Naive thymus-derived CD8-positive, alpha-beta T cell (primary cell): ENCODE data around the gene PNKP. TPM values are rescaled to one million over a fixed set of nuclear protein-coding genes. Genes with fewer than 3 reads are reported as not detected.

ENCODE experiments used
- ATAC-seq, 2 donors: fragments of 150-1000 bp; cut with Tn5 transposase in 1 of 2; sonication (Bioruptor Pico), chemical (Tn5 transposase) in 1 of 2; 1 replicate in 1 of 2; 2 replicates in 1 of 2; pipeline ENCODE4 v1.10.0; 2021; ENCODE audit warnings: mild to moderate bottlenecking in 2 of 2, moderate library complexity in 2 of 2
- POLR2A ChIA-PET: fragments of 350-600 bp; sonication (Branson Sonifier 250); formaldehyde crosslinking; loops from one replicate; lab custom pipeline; 2021; ENCODE audit warnings: antibody characterized with exemption; lab: Charles Lee
- DNase-seq, 10 donors: peaks; one replicate each; pipeline versions ENCODE4 v3.0.0 to v3.0.0-alpha.2; 2020 to 2022
- H3K27ac Mint-ChIP-seq, 10 donors: one replicate each; pipeline ENCODE4 v1.8.0; 2020 to 2022; ENCODE audit warnings: mild to moderate bottlenecking in 10 of 10, mixed read lengths in 10 of 10, moderate library complexity in 4 of 10, inconsistent platforms in 1 of 10
- H3K27me3 Mint-ChIP-seq, 5 donors: one replicate each; pipeline ENCODE4 v1.8.0; 2021 to 2022; ENCODE audit warnings: mixed read lengths in 5 of 5
- H3K36me3 Mint-ChIP-seq, 3 donors: one replicate each; pipeline ENCODE4 v1.8.0; 2020 to 2022; ENCODE audit warnings: mixed read lengths in 3 of 3, mild to moderate bottlenecking in 2 of 3, inconsistent platforms in 1 of 3
- H3K4me1 Mint-ChIP-seq, 4 donors: one replicate each; pipeline ENCODE4 v1.8.0; 2021 to 2022; ENCODE audit warnings: mixed read lengths in 4 of 4
- H3K4me3 Mint-ChIP-seq, 10 donors: one replicate each; pipeline ENCODE4 v1.8.0; 2020 to 2022; ENCODE audit warnings: mild to moderate bottlenecking in 10 of 10, mixed read lengths in 10 of 10, moderate library complexity in 6 of 10, inconsistent platforms in 1 of 10
- H3K9me3 Mint-ChIP-seq, 9 donors: one replicate each; pipeline ENCODE4 v1.8.0; 2020 to 2022; ENCODE audit warnings: mixed read lengths in 9 of 9, mild to moderate bottlenecking in 3 of 9, inconsistent platforms in 1 of 9, moderate library complexity in 1 of 9
- polyA plus RNA-seq, 3 donors: library from polyadenylated mRNA; unstranded; fragments of 300-500 nt; fragmentation: Illumina TruSeq; gene quantifications; one replicate each; pipeline ENCODE4 v1.2.3, GENCODE V29; 2021
- total RNA-seq, 8 experiments: library from RNA in 2 of 8; stranded (reverse) in 2 of 8; gene quantifications; one replicate each; pipeline ENCODE4 v1.2.3 and lab custom pipeline; 2021 to 2026

Gene PNKP
- total and polyA plus RNA-seq, 5 experiments from 2014 or later = 21.1 to 176 (median 24.3) TPM

- Mint-ChIP-seq H3K9me3 (peaks cover 0 to 5% (median 0%) of the 10 kb centered on the region in 9 donors), H3K4me3 (no peak overlapping the region), H3K27ac (no peak overlapping the region), H3K36me3 (peaks cover 0 to 3% (median 0%) of the 10 kb centered on the region in 3 donors), H3K4me1 (peaks cover 8 to 41% (median 15%) of the 10 kb centered on the region in 4 donors), H3K27me3 (no peaks in the 10 kb centered on the region)
- POLR2A ChIA-PET = no interaction called here
- DNase-seq (no peak), ATAC-seq (no peak)
Measured at GRCh38 chr19:49846408-49846807, 21.0 kb downstream of the PNKP start.

- H3K27ac Mint-ChIP-seq = no peak overlapping the region
- ATAC-seq (no peak), DNase-seq (no peak)
- peaks cover 0 to 3% (median 1%) of the 10 kb centered on the region in 3 donors for H3K36me3 Mint-ChIP-seq
- no peak overlapping the region for H3K4me3 Mint-ChIP-seq
- H3K9me3 Mint-ChIP-seq = peaks cover 0 to 5% (median 0%) of the 10 kb centered on the region in 9 donors
- no peaks in the 10 kb centered on the region for H3K27me3 Mint-ChIP-seq
- peaks cover 8 to 41% (median 14%) of the 10 kb centered on the region in 4 donors for H3K4me1 Mint-ChIP-seq
- POLR2A ChIA-PET = no interaction called here
Measured at GRCh38 chr19:49845414-49845813, 22.0 kb downstream of the PNKP start.

DNA sequence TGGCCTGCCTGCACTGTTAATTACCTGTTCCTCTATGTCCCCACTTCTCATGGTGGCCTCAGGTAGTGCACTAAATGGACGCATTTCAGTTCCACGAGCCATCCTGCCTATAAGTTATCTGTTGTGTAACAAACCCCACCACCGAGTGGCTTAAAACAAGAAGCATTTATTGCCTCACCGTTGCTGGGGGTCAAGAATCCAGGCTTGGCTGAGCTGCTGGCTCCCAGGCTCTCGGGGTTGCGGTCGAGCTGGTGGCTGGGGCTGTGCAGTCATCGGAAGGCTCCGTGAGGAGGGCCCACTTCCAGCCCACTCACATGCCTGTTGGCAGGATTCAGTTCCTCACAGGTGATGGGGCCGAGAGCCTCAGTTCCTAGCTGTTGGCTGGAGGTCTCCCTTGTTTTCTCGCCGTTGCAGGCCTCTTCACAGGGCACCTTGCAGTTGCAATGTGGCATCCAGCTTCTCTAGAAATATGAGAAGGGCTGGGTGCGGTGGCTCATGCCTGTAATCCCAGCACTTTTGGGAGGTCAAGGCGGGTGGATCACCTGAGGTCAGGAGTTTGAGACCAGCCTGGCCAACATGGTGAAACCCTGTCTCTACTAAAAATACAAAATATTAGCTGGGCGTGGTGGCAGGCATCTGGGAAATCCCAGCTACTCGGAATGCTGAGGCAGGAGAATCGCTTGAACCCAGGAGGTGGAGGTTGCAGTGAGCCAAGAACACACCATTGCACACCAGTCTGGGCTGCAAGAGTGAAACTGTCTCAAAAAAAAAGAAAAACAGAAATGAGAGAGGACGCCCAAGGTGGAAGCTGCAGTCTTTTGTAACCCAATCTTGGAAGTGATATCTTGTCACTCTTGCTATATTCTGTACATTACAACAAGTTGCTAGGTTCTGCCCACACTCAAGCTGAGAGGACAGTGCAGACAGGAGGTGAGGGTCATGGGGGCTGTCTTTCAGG is 23.0 kb downstream of the PNKP start:
- POLR2A ChIA-PET = no interaction called here
- Mint-ChIP-seq H3K27ac (peak overlapping the region in 1 of 10 donors; percentile 48), H3K9me3 (peaks cover 0 to 5% (median 0%) of the 10 kb centered on the region in 9 donors), H3K4me1 (peaks cover 0 to 33% (median 7%) of the 10 kb centered on the region in 4 donors), H3K4me3 (no peak overlapping the region), H3K27me3 (no peaks in the 10 kb centered on the region), H3K36me3 (peaks cover 0 to 5% (median 3%) of the 10 kb centered on the region in 3 donors)
- no peak for DNase-seq
- no peak for ATAC-seq

- Mint-ChIP-seq H3K36me3 (peaks cover 0 to 17% (median 8%) of the 10 kb centered on the region in 3 donors), H3K27ac (peak overlapping the region in 1 of 10 donors; percentile 62), H3K27me3 (no peaks in the 10 kb centered on the region), H3K4me1 (peaks cover 0 to 23% (median 1%) of the 10 kb centered on the region in 4 donors), H3K9me3 (no peaks in the 10 kb centered on the region), H3K4me3 (no peak overlapping the region)
- peak in 1 of 2 donors; percentile 37 for ATAC-seq
- POLR2A ChIA-PET = interaction anchor here (0.6 kb wide), 1 partner anchor 292 kb away, joined by 3 read pairs; no protein-coding TSS in a partner anchor
- no peak for DNase-seq
Measured at GRCh38 chr19:49843265-49843664, 24.1 kb downstream of the PNKP start.

DNA sequence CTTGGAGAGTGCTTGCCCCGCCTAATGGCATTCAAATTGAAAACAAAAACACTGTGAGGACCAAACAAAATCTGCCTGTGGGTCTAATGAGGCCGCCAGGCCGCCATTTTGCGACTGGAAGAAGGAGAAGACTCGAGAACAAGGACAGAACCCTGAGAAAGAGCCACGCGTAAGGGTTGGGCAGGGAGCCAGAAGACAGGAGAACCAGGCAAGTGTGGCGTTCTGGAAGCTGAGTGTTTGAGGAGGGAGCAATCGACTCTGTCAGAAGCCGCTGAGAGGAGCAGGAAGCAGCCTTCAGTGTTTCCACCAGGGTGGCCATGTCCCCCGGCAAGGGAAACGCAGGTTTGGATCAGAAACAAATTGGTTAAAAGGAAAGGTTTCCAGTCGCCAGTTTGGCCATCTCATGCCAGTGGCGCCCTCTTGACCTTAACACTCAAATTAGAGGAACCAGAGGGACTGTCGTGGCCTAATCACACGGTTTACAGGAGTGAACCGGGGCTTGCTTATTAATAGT is 26.6 kb downstream of the PNKP start:
- DNase-seq (no peak), ATAC-seq (no peak)
- H3K4me3 Mint-ChIP-seq = no peak overlapping the region
- H3K27ac Mint-ChIP-seq = peak overlapping the region in 1 of 10 donors; percentile 21
- no peaks in the 10 kb centered on the region for H3K27me3 Mint-ChIP-seq
- no peaks in the 10 kb centered on the region for H3K9me3 Mint-ChIP-seq
- peaks cover 0 to 25% (median 10%) of the 10 kb centered on the region in 3 donors for H3K36me3 Mint-ChIP-seq
- POLR2A ChIA-PET = no interaction called here
- H3K4me1 Mint-ChIP-seq = peaks cover 0 to 16% (median 0%) of the 10 kb centered on the region in 4 donors

DNA sequence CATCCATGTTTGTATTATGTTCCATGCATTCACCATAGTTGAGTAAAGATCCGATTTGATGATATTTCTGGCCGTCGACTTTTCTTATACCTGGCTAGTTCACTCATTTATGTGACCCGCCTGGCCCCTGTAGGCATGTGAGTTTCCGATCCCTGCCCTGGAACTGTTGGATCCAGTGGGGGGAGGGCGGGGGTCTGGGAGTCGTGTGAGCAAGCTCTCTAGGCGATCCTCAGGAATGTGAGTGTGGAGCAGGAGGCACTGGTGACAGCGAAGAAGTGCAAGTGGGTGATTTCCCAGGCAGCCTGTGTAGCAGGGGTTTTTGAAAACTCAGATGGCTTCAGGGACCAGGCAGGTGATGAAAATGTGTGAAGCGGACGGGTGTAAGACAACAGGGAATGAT is 27.1 kb downstream of the PNKP start:
- H3K27me3 Mint-ChIP-seq = no peaks in the 10 kb centered on the region
- peaks cover 0 to 16% (median 0%) of the 10 kb centered on the region in 4 donors for H3K4me1 Mint-ChIP-seq

GRCh38 chr19:49839713-49840112 is 27.7 kb downstream of the PNKP start:
- Mint-ChIP-seq H3K4me1 (peaks cover 0 to 14% (median 0%) of the 10 kb centered on the region in 4 donors), H3K9me3 (no peaks in the 10 kb centered on the region), H3K4me3 (no peak overlapping the region), H3K27me3 (no peaks in the 10 kb centered on the region), H3K27ac (no peak overlapping the region), H3K36me3 (peaks cover 0 to 33% (median 10%) of the 10 kb centered on the region in 3 donors)
- POLR2A ChIA-PET = no interaction called here
- ATAC-seq (no peak), DNase-seq (no peak)

More for the DNA sequence above, 27.1 kb downstream of the PNKP start:
- H3K27ac Mint-ChIP-seq = peak overlapping the region in 1 of 10 donors; percentile 21
- ATAC-seq = no peak
- peaks cover 0 to 27% (median 10%) of the 10 kb centered on the region in 3 donors for H3K36me3 Mint-ChIP-seq
- no peaks in the 10 kb centered on the region for H3K9me3 Mint-ChIP-seq
- H3K4me3 Mint-ChIP-seq = no peak overlapping the region
- POLR2A ChIA-PET = no interaction called here
- no peak for DNase-seq

DNA sequence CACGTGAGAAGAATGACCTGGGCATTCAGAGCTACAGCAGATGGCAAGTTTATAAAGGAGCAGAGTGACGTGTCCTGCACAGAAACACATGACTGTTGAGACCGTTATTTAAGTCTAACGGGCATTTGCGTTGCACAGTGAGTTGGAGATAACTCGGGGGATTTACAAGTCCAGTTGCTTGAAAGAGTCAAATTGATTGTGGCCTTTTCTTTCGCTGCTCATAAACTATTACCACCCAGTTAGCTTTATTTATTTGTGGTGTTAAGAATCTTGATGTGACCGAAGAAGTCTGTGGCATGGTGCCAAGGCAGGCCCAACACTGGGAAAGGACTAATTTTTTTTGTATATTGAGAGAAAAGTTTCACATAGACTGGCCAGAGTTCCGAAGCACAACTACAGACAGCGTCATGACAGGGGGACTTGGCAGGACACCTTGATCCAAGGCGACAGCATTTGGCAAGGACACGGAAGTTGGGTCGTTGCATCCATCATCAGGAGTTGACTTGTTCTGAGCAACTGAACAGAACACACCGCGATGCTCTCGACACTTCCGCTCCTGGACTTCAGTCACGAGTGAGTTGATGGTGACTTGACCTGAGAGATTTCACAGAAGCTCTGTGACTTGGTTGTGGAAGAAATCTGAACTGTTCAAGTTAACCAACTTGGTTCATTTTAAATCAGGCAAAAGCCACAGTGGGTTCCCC is 28.3 kb downstream of the PNKP start:
- ATAC-seq (no peak), DNase-seq (no peak)
- H3K4me1 Mint-ChIP-seq = peaks cover 0 to 11% (median under 1%) of the 10 kb centered on the region in 4 donors
- no peaks in the 10 kb centered on the region for H3K9me3 Mint-ChIP-seq
- no peak overlapping the region for H3K4me3 Mint-ChIP-seq
- peaks cover 0 to 35% (median 10%) of the 10 kb centered on the region in 3 donors for H3K36me3 Mint-ChIP-seq
- no peak overlapping the region for H3K27ac Mint-ChIP-seq
- POLR2A ChIA-PET = no interaction called here
- H3K27me3 Mint-ChIP-seq = no peaks in the 10 kb centered on the region

DNA sequence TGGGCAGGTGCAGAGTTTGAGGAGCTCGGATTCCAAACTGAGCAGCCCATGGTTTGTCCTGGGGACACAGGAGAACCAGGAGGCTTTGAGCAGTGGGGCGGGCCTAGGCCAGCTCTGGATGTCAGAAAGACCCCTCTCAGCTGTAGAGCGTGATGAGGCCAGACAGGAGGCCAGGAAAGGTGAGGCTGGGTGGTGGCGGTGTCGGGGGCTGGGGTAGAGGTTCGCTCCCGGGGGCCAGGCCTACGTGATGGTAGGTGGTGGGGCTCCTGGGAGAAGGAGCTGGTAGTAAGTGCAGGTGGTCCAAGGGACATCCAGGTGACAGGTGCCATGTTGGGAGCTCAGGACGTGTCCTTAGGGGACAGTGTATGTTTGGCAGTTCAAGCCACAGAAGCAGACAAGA is 30.0 kb downstream of the PNKP start:
- Mint-ChIP-seq H3K27me3 (no peaks in the 10 kb centered on the region), H3K27ac (peak overlapping the region in 4 of 10 donors; percentile 20 to 68 (median 36)), H3K4me1 (peaks cover 0 to 4% (median 1%) of the 10 kb centered on the region in 4 donors), H3K36me3 (peaks cover 0 to 50% (median 10%) of the 10 kb centered on the region in 3 donors), H3K9me3 (no peaks in the 10 kb centered on the region), H3K4me3 (no peak overlapping the region)
- DNase-seq (no peak), ATAC-seq (no peak)
- POLR2A ChIA-PET = interaction anchor here (0.6 to 0.8 kb wide), 2 partner anchors 11 to 14 kb away, joined by 3 read pairs; partner anchors contain the start of gene PTOV1

DNA sequence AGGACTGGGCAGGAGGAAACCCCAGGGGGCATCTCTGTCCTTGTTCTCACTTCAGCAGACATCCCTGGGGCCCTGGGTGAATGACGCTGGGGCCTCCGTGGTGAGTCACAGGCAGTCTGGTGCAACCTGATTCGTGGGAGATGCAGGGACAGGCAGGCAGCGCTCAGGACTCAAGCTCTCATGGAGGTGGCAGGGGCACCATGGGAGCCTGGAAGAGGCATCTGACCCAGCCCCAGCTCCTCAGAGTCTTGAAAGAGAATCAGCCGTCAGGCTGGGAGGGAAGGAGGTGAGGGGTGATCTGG is 30.4 kb downstream of the PNKP start:
- Mint-ChIP-seq H3K4me3 (no peak overlapping the region), H3K4me1 (peaks cover 0 to 7% (median 1%) of the 10 kb centered on the region in 4 donors), H3K27ac (no peak overlapping the region), H3K36me3 (peaks cover 0 to 54% (median 10%) of the 10 kb centered on the region in 3 donors), H3K9me3 (no peaks in the 10 kb centered on the region), H3K27me3 (no peaks in the 10 kb centered on the region)
- ATAC-seq (no peak), DNase-seq (no peak)
- POLR2A ChIA-PET = interaction anchor here (0.8 kb wide), 1 partner anchor 14 kb away, joined by 3 read pairs; the partner anchor contains the start of gene PTOV1

GRCh38 chr19:49836176-49837008 is 31.0 kb downstream of the PNKP start:
- Mint-ChIP-seq H3K9me3 (no peaks in the 10 kb centered on the region), H3K4me1 (peaks cover 0 to 7% (median 1%) of the 10 kb centered on the region in 4 donors), H3K27ac (no peak overlapping the region), H3K36me3 (peaks cover 0 to 59% (median 10%) of the 10 kb centered on the region in 3 donors), H3K4me3 (no peak overlapping the region), H3K27me3 (no peaks in the 10 kb centered on the region)
- DNase-seq (no peak), ATAC-seq (peak in 1 of 2 donors; percentile 9)
- POLR2A ChIA-PET = no interaction called here
